Nephron progenitor cell (in vitro differentiated cells): Measurements from ENCODE around the gene C22orf23.

Experiments
- DNase-seq: peaks from one replicate; pipeline ENCODE4 v3.0.0; 2021
- H3K27ac Mint-ChIP-seq: 2 replicates; pipeline ENCODE4 v1.8.0; 2021; ENCODE audit warnings: mild to moderate bottlenecking, moderate library complexity, mixed read lengths
- H3K27me3 Mint-ChIP-seq: 2 replicates; pipeline ENCODE4 v1.8.0; 2021; ENCODE audit warnings: mild to moderate bottlenecking, low read depth, mixed read lengths; ENCODE audit not compliant: poor library complexity
- H3K36me3 Mint-ChIP-seq: 2 replicates; pipeline ENCODE4 v1.8.0; 2021; ENCODE audit warnings: low read depth, mixed read lengths
- H3K4me1 Mint-ChIP-seq: 2 replicates; pipeline ENCODE4 v1.8.0; 2021; ENCODE audit warnings: mixed read lengths
- H3K4me3 Mint-ChIP-seq: 2 replicates; pipeline ENCODE4 v1.8.0; 2021; ENCODE audit warnings: mild to moderate bottlenecking, moderate library complexity, mixed read lengths
- H3K9me3 Mint-ChIP-seq: 2 replicates; pipeline ENCODE4 v1.8.0; 2021; ENCODE audit warnings: mild to moderate bottlenecking, moderate library complexity, mixed read lengths
- TF ChIP-seq, protein P1 (sequence below): fragments of 200-600 bp; sonication (generic); IDR thresholded peaks from 2 replicates; pipeline ENCODE4 v1.5.0; 2021; ENCODE audit warnings: antibody characterized with exemption

Gene C22orf23

GRCh38 chr22:37931893-37932389, 21.5 kb downstream of the C22orf23 start:
- Mint-ChIP-seq H3K9me3 (no peaks in the 10 kb centered on the region), H3K36me3 (peaks cover 21% of the 10 kb centered on the region), H3K27me3 (no peaks in the 10 kb centered on the region), H3K4me1 (peaks cover 8% of the 10 kb centered on the region), H3K4me3 (no peak overlapping the region), H3K27ac (peak overlapping the region; percentile 88)
- TF ChIP-seq, protein P1, sequence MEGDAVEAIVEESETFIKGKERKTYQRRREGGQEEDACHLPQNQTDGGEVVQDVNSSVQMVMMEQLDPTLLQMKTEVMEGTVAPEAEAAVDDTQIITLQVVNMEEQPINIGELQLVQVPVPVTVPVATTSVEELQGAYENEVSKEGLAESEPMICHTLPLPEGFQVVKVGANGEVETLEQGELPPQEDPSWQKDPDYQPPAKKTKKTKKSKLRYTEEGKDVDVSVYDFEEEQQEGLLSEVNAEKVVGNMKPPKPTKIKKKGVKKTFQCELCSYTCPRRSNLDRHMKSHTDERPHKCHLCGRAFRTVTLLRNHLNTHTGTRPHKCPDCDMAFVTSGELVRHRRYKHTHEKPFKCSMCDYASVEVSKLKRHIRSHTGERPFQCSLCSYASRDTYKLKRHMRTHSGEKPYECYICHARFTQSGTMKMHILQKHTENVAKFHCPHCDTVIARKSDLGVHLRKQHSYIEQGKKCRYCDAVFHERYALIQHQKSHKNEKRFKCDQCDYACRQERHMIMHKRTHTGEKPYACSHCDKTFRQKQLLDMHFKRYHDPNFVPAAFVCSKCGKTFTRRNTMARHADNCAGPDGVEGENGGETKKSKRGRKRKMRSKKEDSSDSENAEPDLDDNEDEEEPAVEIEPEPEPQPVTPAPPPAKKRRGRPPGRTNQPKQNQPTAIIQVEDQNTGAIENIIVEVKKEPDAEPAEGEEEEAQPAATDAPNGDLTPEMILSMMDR: no peak
- DNase-seq: no peak

GRCh38 chr22:37930952-37931440, 22.4 kb downstream of the C22orf23 start:
- H3K27me3 Mint-ChIP-seq: no peaks in the 10 kb centered on the region
- peaks cover 17% of the 10 kb centered on the region for H3K36me3 Mint-ChIP-seq
- H3K4me3 Mint-ChIP-seq: no peak overlapping the region
- DNase-seq: no peak
- H3K27ac Mint-ChIP-seq: peak overlapping the region; percentile 22
- TF ChIP-seq, protein P1: no peak
- no peaks in the 10 kb centered on the region for H3K9me3 Mint-ChIP-seq
- peaks cover 8% of the 10 kb centered on the region for H3K4me1 Mint-ChIP-seq

DNA sequence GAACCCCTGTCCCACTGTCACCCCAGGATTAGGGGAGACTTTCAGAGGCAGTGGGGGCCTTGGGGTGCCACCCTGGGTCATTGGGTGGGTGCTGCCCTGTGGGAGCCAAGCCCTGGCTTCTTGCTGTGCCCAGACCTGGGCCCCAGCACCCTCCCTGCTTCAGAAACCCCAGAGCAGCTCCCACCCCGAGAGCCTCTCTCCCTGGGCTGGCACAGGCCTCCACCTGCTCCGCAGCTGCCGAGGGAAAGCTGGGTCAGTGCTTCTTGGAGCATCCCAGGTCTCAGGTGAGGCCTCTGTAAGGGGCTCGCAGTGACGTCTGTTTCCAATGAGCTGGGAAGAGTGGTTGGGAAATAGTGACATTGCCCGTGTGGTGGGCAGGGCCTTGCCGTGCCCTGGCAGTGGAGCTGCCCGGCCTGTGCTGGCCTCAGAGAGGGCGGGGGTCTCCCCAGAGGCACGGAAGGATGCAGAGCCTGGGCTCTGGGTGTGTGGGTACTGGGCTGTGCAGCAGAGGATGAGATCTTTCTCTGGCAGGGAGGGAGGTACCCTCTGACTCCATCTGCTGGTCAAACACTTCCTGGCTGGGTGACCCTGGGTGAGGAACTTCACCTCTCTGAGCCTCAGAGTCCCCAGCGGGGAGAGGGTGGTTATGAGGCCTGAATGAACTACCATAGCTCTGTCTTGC, 23.0 kb downstream of the C22orf23 start:
- TF ChIP-seq, protein P1: peak; percentile 24
- Mint-ChIP-seq H3K4me1 (peaks cover 10% of the 10 kb centered on the region), H3K27ac (no peak overlapping the region), H3K4me3 (no peak overlapping the region), H3K9me3 (no peaks in the 10 kb centered on the region), H3K36me3 (peaks cover 17% of the 10 kb centered on the region), H3K27me3 (no peaks in the 10 kb centered on the region)
- no peak for DNase-seq

DNA sequence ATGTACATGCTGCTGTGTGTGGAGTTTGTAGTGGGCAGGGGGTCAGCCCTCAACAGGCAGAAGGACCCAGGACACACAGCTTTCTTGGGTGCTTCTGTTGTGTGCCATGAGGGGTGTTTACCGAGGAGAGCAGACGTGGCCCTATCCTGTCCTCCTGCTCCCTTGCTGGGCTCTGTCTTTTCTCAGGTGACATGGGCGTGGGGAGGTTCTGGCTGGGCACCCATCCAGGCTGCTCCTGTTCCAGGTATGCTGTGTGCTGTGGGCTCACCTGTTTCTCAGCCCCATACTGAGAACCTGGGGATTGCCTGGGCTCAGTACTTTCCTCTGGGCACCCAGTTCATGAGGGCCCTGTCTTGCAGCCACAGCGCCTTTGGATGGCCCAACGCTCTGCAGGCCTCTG, 24.0 kb downstream of the C22orf23 start:
- H3K27me3 Mint-ChIP-seq: no peaks in the 10 kb centered on the region
- H3K4me3 Mint-ChIP-seq: no peak overlapping the region
- no peaks in the 10 kb centered on the region for H3K9me3 Mint-ChIP-seq
- TF ChIP-seq, protein P1: no peak
- peaks cover 17% of the 10 kb centered on the region for H3K36me3 Mint-ChIP-seq
- H3K4me1 Mint-ChIP-seq: peaks cover 15% of the 10 kb centered on the region
- no peak overlapping the region for H3K27ac Mint-ChIP-seq
- no peak for DNase-seq

DNA sequence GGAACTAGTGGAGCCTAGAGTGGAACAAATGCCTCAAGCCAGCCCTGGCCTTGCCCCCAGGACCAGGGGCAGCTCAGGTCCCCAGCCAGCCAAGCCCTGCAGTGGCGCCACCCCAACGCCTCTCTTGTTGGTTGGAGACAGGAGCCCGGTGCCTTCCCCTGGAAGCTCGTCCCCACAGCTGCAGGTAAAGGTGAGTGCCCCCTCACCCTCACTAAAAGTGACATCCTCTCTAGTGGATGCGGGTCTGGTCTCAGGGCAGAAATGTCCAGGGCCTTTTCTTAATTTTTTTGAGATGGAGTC, 25.8 kb downstream of the C22orf23 start:
- TF ChIP-seq, protein P1: no peak
- Mint-ChIP-seq H3K36me3 (peaks cover 12% of the 10 kb centered on the region), H3K9me3 (no peaks in the 10 kb centered on the region), H3K27ac (no peak overlapping the region), H3K4me3 (no peak overlapping the region), H3K4me1 (peaks cover 7% of the 10 kb centered on the region), H3K27me3 (peaks cover 2% of the 10 kb centered on the region)
- DNase-seq: no peak
